Activated CD4-positive, alpha-beta memory T cell treated with anti-CD3 and anti-CD28 coated beads for 36 hours (primary cell): ENCODE results near the gene CNNM2. TPM values are rescaled to one million over a fixed set of nuclear protein-coding genes. Genes with fewer than 3 reads are reported as not detected.

ENCODE experiments used
- CTCF ChIA-PET: fragments of 350-600 bp; sonication (Branson Sonifier 250); formaldehyde crosslinking; loops from one replicate; lab custom pipeline; 2021; ENCODE audit warnings: antibody characterized with exemption, inconsistent platforms; lab: Charles Lee
- POLR2A ChIA-PET: fragments of 350-600 bp; sonication (Branson Sonifier 250); formaldehyde crosslinking; loops from one replicate; lab custom pipeline; 2021; ENCODE audit warnings: antibody characterized with exemption; lab: Charles Lee
- DNase-seq: peaks from one replicate; pipeline ENCODE4 v3.0.0-alpha.2; 2020
- H3K27ac Mint-ChIP-seq: one replicate; pipeline ENCODE4 v1.8.0; 2021; ENCODE audit warnings: mixed read lengths
- H3K27me3 Mint-ChIP-seq: one replicate; pipeline ENCODE4 v1.8.0; 2021; ENCODE audit warnings: mixed read lengths
- H3K36me3 Mint-ChIP-seq: one replicate; pipeline ENCODE4 v1.8.0; 2021; ENCODE audit warnings: mixed read lengths
- H3K4me1 Mint-ChIP-seq: one replicate; pipeline ENCODE4 v1.8.0; 2021; ENCODE audit warnings: low read depth, mixed read lengths
- H3K4me3 Mint-ChIP-seq: one replicate; pipeline ENCODE4 v1.8.0; 2021; ENCODE audit warnings: mild to moderate bottlenecking, mixed read lengths
- H3K9me3 Mint-ChIP-seq: one replicate; pipeline ENCODE4 v1.8.0; 2021; ENCODE audit warnings: mixed read lengths
- intact Hi-C: fragments of 100-400 bp; cut with micrococcal nuclease; formaldehyde crosslinking; loops from one replicate; pipeline ENCODE4 v1.15.1; 2023
- total RNA-seq, 2 experiments: library from RNA; stranded (reverse); gene quantifications; one replicate each; pipeline ENCODE4 v1.2.3, GENCODE V29; 2021

The CNNM2 gene
- total RNA-seq, 2 experiments from 2014 or later = 4.0 to 4.2 TPM

GRCh38 chr10:102904346-102904745 is 13.7 kb upstream of the CNNM2 start:
- H3K4me1 Mint-ChIP-seq = no peaks in the 10 kb centered on the region
- POLR2A ChIA-PET = no interaction called here
- CTCF ChIA-PET = interaction anchor here (1.2 to 4.5 kb wide), 3 partner anchors 13 to 340 kb away, joined by 7 to 59 read pairs (median 21); partner anchors contain the start of genes CNNM2 and CYP17A1
- no peak overlapping the region for H3K27ac Mint-ChIP-seq
- H3K9me3 Mint-ChIP-seq = no peaks in the 10 kb centered on the region
- H3K36me3 Mint-ChIP-seq = no peaks in the 10 kb centered on the region
- no peak overlapping the region for H3K4me3 Mint-ChIP-seq
- no peaks in the 10 kb centered on the region for H3K27me3 Mint-ChIP-seq
- no peak for DNase-seq
- intact Hi-C loops = no loop called here

GRCh38 chr10:102906507-102906906 is 11.6 kb upstream of the CNNM2 start:
- POLR2A ChIA-PET = no interaction called here
- intact Hi-C loops = no loop called here

GRCh38 chr10:102914781-102915180 is 3.3 kb upstream of the CNNM2 start:
- Mint-ChIP-seq H3K9me3 (no peaks in the 10 kb centered on the region), H3K4me1 (peaks cover 16% of the 10 kb centered on the region), H3K36me3 (no peaks in the 10 kb centered on the region), H3K4me3 (no peak overlapping the region), H3K27me3 (peaks cover 4% of the 10 kb centered on the region), H3K27ac (no peak overlapping the region)
- ChIA-PET CTCF (interaction anchor here (0.7 to 3.6 kb wide), 3 partner anchors 13 to 330 kb away, joined by 3 to 42 read pairs (median 15); partner anchors contain the start of gene RPEL1), POLR2A (no interaction called here)
- DNase-seq = no peak
- intact Hi-C loops = loop anchor here (5.0 to 10.0 kb wide), 4 partner anchors 170 to 573 kb away; partner anchors contain the start of genes ACTR1A, SUFU and WBP1L

More at GRCh38 chr10:102906507-102906906, 11.6 kb upstream of the CNNM2 start:
- CTCF ChIA-PET = interaction anchor here (1.6 kb wide), 1 partner anchor 11 kb away, joined by 5 read pairs; the partner anchor contains the start of gene CNNM2
- Mint-ChIP-seq H3K27me3 (no peaks in the 10 kb centered on the region), H3K9me3 (no peaks in the 10 kb centered on the region), H3K4me1 (no peaks in the 10 kb centered on the region), H3K4me3 (no peak overlapping the region), H3K36me3 (no peaks in the 10 kb centered on the region), H3K27ac (no peak overlapping the region)
- DNase-seq = no peak

- H3K36me3 Mint-ChIP-seq = no peaks in the 10 kb centered on the region
- H3K27me3 Mint-ChIP-seq = peaks cover 4% of the 10 kb centered on the region
- peak overlapping the region; percentile 90 for H3K4me3 Mint-ChIP-seq
- H3K4me1 Mint-ChIP-seq = peaks cover 28% of the 10 kb centered on the region
- ChIA-PET POLR2A (no interaction called here), CTCF (interaction anchor here (0.9 to 4.0 kb wide), 16 partner anchors 81 to 569 kb away, joined by 3 to 108 read pairs (median 6); partner anchors contain the start of genes INA and RPEL1)
- DNase-seq = no peak
- H3K27ac Mint-ChIP-seq = no peak overlapping the region
- no peaks in the 10 kb centered on the region for H3K9me3 Mint-ChIP-seq
- intact Hi-C loops = loop anchor here (5.0 to 10.0 kb wide), 4 partner anchors 171 to 571 kb away; partner anchors contain the start of genes ACTR1A, SUFU and WBP1L
Observed at GRCh38 chr10:102916173-102916572, 1.9 kb upstream of the CNNM2 start.

- Mint-ChIP-seq H3K27ac (peak overlapping the region; percentile 84), H3K9me3 (no peaks in the 10 kb centered on the region), H3K27me3 (peaks cover 4% of the 10 kb centered on the region), H3K4me3 (peak overlapping the region; percentile 90), H3K36me3 (no peaks in the 10 kb centered on the region), H3K4me1 (peaks cover 40% of the 10 kb centered on the region)
- ChIA-PET CTCF (interaction anchor here (0.6 to 4.0 kb wide), 48 partner anchors 8 to 568 kb away, joined by 3 to 108 read pairs (median 5); partner anchors contain the start of genes INA, NT5C2, PCGF6 and RPEL1), POLR2A (interaction anchor here (0.8 to 1.6 kb wide), 9 partner anchors 42 to 279 kb away, joined by 3 to 10 read pairs (median 4); partner anchors contain the start of genes ARL3 and SFXN2)
- peak; percentile 88 for DNase-seq
- intact Hi-C loops = loop anchor here (1.0 to 10.0 kb wide), 6 partner anchors 152 to 570 kb away; partner anchors contain the start of genes ACTR1A, SUFU and WBP1L
Observed at GRCh38 chr10:102917314-102917961, 656 bp upstream of the CNNM2 start.

GRCh38 chr10:102918817-102919245 is 737 bp downstream of the CNNM2 start:
- CTCF ChIA-PET = interaction anchor here (0.6 to 4.0 kb wide), 16 partner anchors 30 to 567 kb away, joined by 3 to 108 read pairs (median 6); partner anchors contain the start of gene NT5C2
- Mint-ChIP-seq H3K9me3 (no peaks in the 10 kb centered on the region), H3K36me3 (no peaks in the 10 kb centered on the region), H3K27me3 (peaks cover 3% of the 10 kb centered on the region), H3K27ac (no peak overlapping the region), H3K4me3 (peak overlapping the region; percentile 90), H3K4me1 (peaks cover 51% of the 10 kb centered on the region)
- intact Hi-C loops = loop anchor here (1.0 to 10.0 kb wide), 9 partner anchors 17 to 568 kb away; partner anchors contain the start of genes ACTR1A, ATP5MK, BORCS7 and PDCD11
- peak; percentile 56 for DNase-seq
- POLR2A ChIA-PET = interaction anchor here (1.2 to 1.6 kb wide), 3 partner anchors 135 to 278 kb away, joined by 4 to 10 read pairs (median 4); no protein-coding TSS in a partner anchor

GRCh38 chr10:102919246-102919959 is 1.3 kb downstream of the CNNM2 start:
- H3K27ac Mint-ChIP-seq = no peak overlapping the region
- CTCF ChIA-PET = interaction anchor here (0.6 to 4.0 kb wide), 7 partner anchors 29 to 154 kb away, joined by 4 to 108 read pairs (median 9); no protein-coding TSS in a partner anchor
- POLR2A ChIA-PET = no interaction called here
- intact Hi-C loops = loop anchor here (5.0 to 10.0 kb wide), 4 partner anchors 175 to 568 kb away; partner anchors contain the start of genes ACTR1A, SUFU and WBP1L
- DNase-seq = peak; percentile 38
- H3K4me3 Mint-ChIP-seq = peak overlapping the region; percentile 90
- no peaks in the 10 kb centered on the region for H3K36me3 Mint-ChIP-seq
- no peaks in the 10 kb centered on the region for H3K27me3 Mint-ChIP-seq
- H3K4me1 Mint-ChIP-seq = peaks cover 53% of the 10 kb centered on the region
- H3K9me3 Mint-ChIP-seq = no peaks in the 10 kb centered on the region

- H3K4me3 Mint-ChIP-seq = peak overlapping the region; percentile 90
- intact Hi-C loops = loop anchor here (5.0 to 10.0 kb wide), 4 partner anchors 175 to 567 kb away; partner anchors contain the start of genes ACTR1A, SUFU and WBP1L
- H3K36me3 Mint-ChIP-seq = no peaks in the 10 kb centered on the region
- no peak for DNase-seq
- CTCF ChIA-PET = interaction anchor here (1.0 to 2.9 kb wide), 2 partner anchors 151 to 324 kb away, joined by 4 to 9 read pairs; no protein-coding TSS in a partner anchor
- POLR2A ChIA-PET = no interaction called here
- H3K27ac Mint-ChIP-seq = no peak overlapping the region
- H3K9me3 Mint-ChIP-seq = no peaks in the 10 kb centered on the region
- peaks cover 53% of the 10 kb centered on the region for H3K4me1 Mint-ChIP-seq
- H3K27me3 Mint-ChIP-seq = no peaks in the 10 kb centered on the region
Observed at GRCh38 chr10:102919992-102920739, 2.1 kb downstream of the CNNM2 start.

- Mint-ChIP-seq H3K27me3 (no peaks in the 10 kb centered on the region), H3K9me3 (no peaks in the 10 kb centered on the region), H3K27ac (no peak overlapping the region), H3K36me3 (peaks cover 6% of the 10 kb centered on the region), H3K4me3 (no peak overlapping the region), H3K4me1 (peaks cover 45% of the 10 kb centered on the region)
- CTCF ChIA-PET = interaction anchor here (2.2 kb wide), 1 partner anchor 321 kb away, joined by 9 read pairs; no protein-coding TSS in a partner anchor
- POLR2A ChIA-PET = interaction anchor here (0.8 kb wide), 1 partner anchor 63 kb away, joined by 3 read pairs; no protein-coding TSS in a partner anchor
- intact Hi-C loops = no loop called here
- no peak for DNase-seq
Observed at GRCh38 chr10:102923601-102924000, 5.5 kb downstream of the CNNM2 start.

GRCh38 chr10:102926842-102927241 is 8.7 kb downstream of the CNNM2 start:
- no peaks in the 10 kb centered on the region for H3K27me3 Mint-ChIP-seq
- ChIA-PET CTCF (interaction anchor here (0.9 kb wide), 1 partner anchor 9 kb away, joined by 5 read pairs; the partner anchor contains the start of gene CNNM2), POLR2A (interaction anchor here (0.6 kb wide), 1 partner anchor 1129 kb away, joined by 3 read pairs; no protein-coding TSS in a partner anchor)
- intact Hi-C loops = no loop called here
- H3K9me3 Mint-ChIP-seq = no peaks in the 10 kb centered on the region
- no peak for DNase-seq
- H3K4me3 Mint-ChIP-seq = no peak overlapping the region
- H3K36me3 Mint-ChIP-seq = peaks cover 6% of the 10 kb centered on the region
- H3K27ac Mint-ChIP-seq = no peak overlapping the region
- H3K4me1 Mint-ChIP-seq = peaks cover 19% of the 10 kb centered on the region
